GM10266 (cell line): ENCODE data around the gene TPRG1L.

ENCODE experiments used
- DNase-seq: peaks from one replicate; pipeline ENCODE4 v3.0.0; 2012; ENCODE audit errors: extremely low spot score
- TF ChIP-seq, protein P1 (sequence below): IDR thresholded peaks from 2 replicates; pipeline ENCODE4 v1.5.1; 2012; ENCODE audit warnings: mild to moderate bottlenecking, low read depth; ENCODE audit not compliant: control insufficient read depth, insufficient read depth; ENCODE audit errors: missing control alignments

Gene TPRG1L

GRCh38 chr1:3669971-3670431 lies 45.2 kb downstream of the TPRG1L start:
- DNase-seq: no peak
- TF ChIP-seq, protein P1, sequence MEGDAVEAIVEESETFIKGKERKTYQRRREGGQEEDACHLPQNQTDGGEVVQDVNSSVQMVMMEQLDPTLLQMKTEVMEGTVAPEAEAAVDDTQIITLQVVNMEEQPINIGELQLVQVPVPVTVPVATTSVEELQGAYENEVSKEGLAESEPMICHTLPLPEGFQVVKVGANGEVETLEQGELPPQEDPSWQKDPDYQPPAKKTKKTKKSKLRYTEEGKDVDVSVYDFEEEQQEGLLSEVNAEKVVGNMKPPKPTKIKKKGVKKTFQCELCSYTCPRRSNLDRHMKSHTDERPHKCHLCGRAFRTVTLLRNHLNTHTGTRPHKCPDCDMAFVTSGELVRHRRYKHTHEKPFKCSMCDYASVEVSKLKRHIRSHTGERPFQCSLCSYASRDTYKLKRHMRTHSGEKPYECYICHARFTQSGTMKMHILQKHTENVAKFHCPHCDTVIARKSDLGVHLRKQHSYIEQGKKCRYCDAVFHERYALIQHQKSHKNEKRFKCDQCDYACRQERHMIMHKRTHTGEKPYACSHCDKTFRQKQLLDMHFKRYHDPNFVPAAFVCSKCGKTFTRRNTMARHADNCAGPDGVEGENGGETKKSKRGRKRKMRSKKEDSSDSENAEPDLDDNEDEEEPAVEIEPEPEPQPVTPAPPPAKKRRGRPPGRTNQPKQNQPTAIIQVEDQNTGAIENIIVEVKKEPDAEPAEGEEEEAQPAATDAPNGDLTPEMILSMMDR: no peak

- DNase-seq: no peak
- TF ChIP-seq, protein P1: no peak
Observed at GRCh38 chr1:3670823-3671265, 46.0 kb downstream of the TPRG1L start.

GRCh38 chr1:3671371-3672180 lies 46.8 kb downstream of the TPRG1L start:
- DNase-seq: no peak
- TF ChIP-seq, protein P1: no peak

DNA sequence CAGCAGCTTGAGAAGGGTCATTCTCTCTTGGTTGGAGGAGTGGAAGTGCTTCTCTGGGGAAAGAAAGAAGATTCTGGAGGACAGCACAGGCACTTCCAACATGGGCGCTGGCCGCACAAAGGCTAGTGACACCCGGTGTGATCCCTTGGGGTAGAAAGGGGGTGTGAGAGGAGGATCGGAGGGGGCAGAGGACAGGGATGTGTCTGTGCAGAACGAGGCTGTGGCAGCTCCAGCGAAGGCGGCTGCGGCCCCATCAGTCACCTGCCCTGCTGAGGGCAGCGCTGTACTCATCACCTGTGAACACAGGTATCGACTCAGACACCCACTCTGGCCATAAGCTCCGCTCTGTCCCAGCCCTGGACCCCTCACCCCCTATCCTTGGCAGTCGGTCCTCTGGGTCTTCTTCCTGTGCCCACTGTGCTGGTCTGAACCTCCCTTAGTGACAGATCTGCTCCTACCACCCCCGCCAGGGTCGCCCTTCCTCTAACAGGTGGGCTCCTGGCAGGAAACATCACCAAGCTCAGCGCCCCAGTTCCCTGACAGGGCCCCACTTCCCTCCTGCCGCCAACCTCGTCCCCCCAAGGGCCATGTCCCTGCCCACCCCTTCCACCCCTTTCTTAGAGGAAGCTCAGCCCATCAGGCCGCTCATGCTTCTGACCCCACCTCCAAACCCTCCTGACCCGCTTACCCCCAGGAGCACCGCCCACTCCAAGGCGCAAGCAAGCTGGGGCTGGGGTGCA lies 47.6 kb downstream of the TPRG1L start:
- DNase-seq: no peak
- TF ChIP-seq, protein P1: no peak

GRCh38 chr1:3672971-3673361 lies 48.2 kb downstream of the TPRG1L start:
- DNase-seq: no peak
- TF ChIP-seq, protein P1: no peak

DNA sequence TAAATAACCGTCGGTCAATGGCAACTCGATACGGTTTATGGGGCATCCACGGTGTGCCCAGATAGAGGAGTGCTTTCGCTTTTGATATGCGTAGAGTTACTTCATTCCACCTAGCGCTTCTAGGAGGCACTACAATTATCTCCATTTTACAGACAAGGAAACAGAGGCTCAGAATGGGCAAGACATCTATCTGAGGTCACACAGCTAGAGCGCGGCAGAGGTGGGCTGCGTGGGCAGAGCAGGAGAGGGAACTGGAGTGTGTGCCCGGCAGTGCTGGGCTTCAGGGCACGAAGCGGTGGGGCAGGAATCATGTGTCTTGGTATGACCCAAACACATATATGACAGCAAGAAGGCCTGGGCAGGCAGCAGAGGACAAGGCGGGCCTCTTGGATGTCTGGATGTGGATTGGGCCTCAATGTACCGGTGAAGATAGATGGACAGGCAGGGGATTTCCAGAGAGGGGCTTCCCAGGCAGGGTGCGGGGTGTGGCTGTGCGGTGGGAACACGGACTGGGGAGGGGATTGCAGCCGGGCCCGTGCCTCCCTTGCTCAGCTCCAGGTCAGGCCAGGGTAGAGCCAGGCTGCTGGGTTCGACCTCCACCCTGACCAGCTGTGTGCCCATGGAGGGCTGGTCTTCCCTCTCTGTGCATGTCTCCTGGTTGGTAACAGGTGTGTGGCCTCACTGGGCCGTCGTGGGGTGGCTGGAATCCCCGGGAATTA lies 48.7 kb downstream of the TPRG1L start:
- DNase-seq: peak; percentile 65
- TF ChIP-seq, protein P1: peak; percentile 24
